CD4-positive, alpha-beta T cell treated with Interleukin-2 at 100 ng/mL for 4 hours (primary cell): ENCODE results near the gene LARP6.
"Not testable (repeated sequence)": the region's sequence is repeated elsewhere in the genome, so short reads cannot be mapped to it uniquely, and the experiment has no call there.

Source experiments
- DNase-seq: peaks from one replicate; pipeline ENCODE4 v3.0.0-alpha.2; 2020; ENCODE audit warnings: low spot score

LARP6 gene

DNA sequence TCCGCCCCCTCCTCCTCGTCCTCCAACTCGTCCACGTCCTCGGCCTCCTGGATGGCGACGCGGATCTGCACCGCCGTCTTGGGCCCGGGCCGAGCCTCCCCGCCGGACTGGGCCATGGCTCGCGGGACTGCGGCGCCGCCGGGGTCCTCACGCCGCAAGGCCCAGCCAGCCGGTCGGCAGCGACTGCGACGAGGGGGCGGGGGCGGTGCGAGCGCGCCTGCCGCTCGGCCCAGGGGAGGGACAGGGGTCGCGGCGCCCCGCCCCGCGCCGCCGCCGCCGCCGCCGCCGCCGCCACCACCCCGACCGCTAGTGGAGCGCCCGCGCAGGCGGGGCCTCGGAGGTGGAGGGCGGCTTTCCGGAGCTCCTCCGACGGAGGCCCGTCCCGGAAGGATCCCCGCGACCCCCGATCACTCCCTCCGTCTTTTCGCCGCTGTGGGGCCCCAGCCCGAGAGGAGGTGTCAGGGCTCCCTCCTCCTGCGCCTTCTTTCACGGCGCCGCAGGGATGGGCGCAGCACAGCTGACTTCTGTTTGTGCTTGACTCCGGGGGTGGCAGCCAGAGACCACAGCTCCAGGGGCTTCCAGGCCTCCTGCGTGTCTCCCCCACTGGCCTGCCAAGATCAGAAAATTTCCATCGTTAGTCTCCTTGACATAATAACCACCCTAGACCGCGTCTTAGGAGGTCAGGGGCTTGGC, at the start of gene LARP6:
LARP6 (minus strand) TSS at position 185 of the 693 bp plus-strand sequence; CDS start at position 116, 69 bp downstream.
- DNase-seq, result no peak

DNA sequence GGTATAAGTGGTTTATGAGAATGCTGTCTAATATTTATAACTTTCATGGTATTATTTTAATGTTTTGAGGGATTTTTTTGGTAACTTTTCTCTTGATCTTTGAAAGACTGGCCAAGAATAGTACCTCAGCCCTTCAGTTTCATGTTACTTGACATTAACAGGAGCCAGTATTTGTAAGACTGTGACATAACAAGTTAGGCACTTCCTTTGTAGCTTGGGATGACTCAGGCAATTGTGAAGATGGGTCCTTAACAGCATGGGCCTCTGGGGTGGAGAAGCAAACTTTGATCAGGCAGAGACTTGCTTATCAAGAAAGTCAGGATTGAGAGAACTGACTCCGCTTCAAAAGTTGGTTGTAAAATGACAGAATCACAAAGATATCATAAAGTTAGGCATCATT, 48.1 kb upstream of the LARP6 start:
- DNase-seq, result no peak

GRCh38 chr15:70892912-70893560, 39.1 kb upstream of the LARP6 start:
- no peak for DNase-seq

- peak; percentile 20 for DNase-seq
Measured at GRCh38 chr15:70892002-70892911, 38.3 kb upstream of the LARP6 start, which contains the start of the genes LRRC49 and THAP10. LRRC49 (plus strand) TSS chr15:70892826; CDS start chr15:70892895, 69 bp downstream. THAP10 (minus strand) TSS chr15:70892433; CDS start chr15:70892272, 161 bp downstream.

GRCh38 chr15:70882361-70882760, 28.4 kb upstream of the LARP6 start:
- DNase-seq, result no peak

- DNase-seq, result no peak
Measured at GRCh38 chr15:70880781-70881180, 26.8 kb upstream of the LARP6 start.

DNA sequence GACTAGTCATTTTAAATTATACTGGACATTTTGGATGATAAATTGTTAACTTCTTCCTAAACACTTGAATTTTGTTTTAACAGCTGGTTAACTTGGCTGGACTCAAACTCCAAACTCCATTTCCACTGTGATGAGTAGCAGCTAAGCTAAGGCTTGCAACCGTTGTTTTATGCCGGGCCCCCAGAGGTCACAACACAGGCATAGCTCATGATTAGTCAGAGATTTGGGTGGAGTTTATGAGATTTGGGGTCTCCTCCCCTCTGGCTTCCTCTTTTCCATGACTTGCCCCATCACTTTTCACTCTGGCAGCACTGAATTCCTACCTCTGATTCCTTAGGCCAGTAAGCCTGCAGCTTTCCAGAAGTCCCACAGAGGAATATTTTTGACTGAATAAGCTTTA, 25.4 kb upstream of the LARP6 start:
- DNase-seq, result no peak

GRCh38 chr15:70876683-70877082, 22.7 kb upstream of the LARP6 start:
- DNase-seq, result no peak

DNA sequence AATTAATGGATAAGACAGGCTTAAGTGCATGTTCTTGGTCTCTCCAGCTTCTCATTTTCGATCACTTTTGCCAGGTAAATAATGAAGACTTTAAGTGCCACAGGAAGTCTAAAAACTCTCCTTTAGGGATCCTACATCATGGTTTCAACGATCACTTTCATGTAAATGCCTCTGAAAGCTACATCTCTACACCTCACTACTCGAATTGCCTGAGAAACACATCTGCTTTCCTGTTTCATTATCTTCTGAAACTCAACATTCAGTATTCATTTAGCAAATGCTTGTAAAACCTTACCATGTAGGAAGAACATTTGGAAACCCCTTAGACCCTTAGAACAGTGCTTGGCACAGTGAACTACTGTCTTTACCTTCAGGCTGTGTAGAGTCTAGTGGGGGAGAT, 22.1 kb upstream of the LARP6 start:
- no peak for DNase-seq

DNA sequence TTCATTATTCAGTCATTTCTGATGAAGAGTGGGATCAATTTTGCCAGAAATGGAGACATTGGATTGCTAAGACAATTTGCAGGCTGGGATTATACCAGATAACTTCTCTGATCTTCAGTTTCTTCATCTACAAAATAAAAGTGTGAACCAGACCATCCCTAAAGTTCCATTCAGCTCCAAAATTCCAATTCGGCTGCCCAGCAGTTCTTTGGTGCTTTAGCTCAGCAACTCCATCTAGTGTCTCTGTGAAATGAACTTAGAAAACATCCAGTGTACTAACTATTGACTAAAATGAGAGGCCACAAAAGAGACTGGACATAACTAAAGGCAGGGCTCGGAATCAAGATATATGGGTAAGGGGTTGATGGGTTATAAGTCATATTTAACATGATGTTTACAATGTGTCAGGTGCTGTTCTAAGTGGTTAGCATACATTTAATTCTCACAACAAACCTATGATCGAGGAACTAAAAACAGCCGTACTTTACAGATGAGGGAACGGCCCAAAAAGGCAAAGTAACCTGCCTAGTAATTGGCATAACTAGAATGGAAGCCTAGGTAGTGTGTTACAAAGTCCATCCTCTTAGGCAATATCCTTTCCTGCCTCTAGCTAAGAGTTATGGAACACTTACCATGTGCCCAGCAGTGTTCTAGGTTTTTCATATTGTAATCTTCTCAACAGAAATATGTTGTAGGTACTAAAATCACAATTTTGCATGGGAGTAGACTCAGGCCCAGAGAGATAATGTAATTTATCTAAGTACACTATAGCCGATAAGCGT, 21.2 kb upstream of the LARP6 start:
- no peak for DNase-seq

DNA sequence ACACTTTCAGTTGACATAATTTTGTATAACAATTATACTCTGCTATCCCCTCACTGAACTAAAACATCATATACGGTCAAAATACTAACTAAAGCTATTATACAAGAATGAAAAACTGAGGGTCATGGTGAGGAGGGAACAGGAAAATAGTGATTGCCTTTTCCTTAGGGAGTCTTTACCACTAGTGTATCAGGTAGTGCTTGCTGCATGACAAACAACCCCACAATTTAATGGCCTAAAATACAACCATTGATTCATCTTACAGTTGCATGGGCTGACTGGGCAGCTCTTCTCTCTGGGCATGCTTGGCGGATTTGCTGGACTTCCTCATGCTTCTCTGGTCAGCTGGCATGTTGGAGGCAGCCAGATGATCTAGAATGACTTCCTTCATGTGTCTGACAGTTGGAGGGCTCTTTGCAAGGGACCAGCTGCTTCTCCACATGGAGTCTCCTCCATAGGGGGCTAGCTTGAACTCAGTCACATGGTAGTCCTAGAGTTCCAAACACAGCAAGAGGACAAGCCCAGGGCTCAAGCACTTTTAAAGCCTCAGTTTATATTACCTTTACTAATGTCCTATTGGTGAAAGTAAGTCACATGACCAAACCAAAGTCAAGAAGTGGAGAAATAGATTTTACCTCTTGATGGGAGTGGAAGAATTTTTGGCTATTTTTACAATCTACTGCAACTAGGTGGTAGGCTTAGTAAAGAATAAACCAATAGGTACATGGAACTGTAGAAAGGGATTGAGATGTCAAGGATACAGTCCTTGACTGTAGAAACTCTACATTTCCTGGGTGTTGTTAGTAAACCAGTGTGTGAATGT, 19.5 kb upstream of the LARP6 start:
- no peak for DNase-seq

GRCh38 chr15:70871490-70871889, 17.5 kb upstream of the LARP6 start:
- not testable (repeated sequence) for DNase-seq

DNA sequence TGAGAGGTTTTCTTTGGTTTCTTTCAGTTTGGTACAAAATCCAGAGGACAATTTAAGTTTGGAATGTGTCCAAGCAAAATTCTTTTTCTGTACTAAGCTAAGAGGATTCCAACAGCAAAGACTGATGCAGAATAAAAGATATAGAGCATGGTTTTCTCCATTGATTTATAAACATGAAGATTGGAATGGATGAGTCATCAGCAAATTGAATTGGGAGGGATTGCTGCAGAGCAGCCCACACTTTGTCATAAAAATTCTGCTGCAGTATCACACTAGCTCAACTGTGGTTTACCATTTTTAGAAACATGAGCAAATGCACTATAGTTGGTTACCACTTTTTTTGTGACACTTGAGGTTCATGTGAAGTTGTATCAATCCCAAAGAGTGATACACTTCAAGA, 16.1 kb upstream of the LARP6 start:
- no peak for DNase-seq

DNA sequence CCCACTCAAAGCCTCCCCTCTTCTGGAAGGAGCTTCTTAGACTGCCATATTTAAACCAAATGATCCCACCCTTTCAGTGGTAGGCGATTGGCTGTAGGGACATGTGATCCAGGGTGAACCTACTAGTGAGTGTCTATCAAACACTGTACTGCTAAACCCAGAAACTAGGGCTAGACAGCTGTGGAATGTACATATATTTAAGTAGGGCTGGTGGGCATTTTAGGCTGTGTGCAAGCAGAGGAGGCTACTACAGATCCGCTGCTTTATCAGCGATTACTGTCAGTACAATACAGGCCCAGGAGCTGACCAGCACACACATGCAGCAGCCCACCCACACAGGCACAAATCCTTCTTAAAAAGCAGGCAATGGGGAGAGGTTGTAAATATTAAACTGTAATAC, 15.4 kb upstream of the LARP6 start:
- no peak for DNase-seq

DNA sequence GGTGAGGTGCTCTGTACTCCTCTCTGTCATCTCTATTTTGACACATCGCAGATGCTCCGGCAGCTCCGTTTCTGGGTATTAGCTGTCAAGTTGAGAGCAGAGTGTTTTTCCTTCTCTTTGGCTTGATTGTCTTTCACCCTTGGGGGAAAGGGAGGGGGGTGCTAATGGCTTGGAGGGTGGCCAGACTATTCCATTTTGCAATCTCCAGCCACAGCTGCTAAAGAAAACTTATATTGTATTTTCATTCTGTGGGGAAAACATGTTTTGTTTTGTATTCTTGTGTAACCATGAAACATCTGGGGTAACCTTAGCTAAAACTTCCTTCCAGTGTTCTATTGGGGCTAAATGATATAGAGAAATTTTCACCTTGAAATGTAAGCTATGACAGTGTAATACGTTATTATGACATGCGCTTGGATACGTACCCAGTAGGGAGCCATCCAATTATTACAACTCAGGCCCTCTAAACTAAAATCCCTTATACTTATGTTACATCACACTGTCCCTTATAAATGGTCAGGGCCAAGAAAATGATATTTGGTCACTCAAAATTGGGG, 14.0 kb upstream of the LARP6 start:
- no peak for DNase-seq

GRCh38 chr15:70866982-70867641, 13.2 kb upstream of the LARP6 start:
- DNase-seq, result no peak

GRCh38 chr15:70863450-70864218, 9.7 kb upstream of the LARP6 start:
- DNase-seq, result no peak

GRCh38 chr15:70859998-70860397, 6.0 kb upstream of the LARP6 start:
- DNase-seq, result no peak

DNA sequence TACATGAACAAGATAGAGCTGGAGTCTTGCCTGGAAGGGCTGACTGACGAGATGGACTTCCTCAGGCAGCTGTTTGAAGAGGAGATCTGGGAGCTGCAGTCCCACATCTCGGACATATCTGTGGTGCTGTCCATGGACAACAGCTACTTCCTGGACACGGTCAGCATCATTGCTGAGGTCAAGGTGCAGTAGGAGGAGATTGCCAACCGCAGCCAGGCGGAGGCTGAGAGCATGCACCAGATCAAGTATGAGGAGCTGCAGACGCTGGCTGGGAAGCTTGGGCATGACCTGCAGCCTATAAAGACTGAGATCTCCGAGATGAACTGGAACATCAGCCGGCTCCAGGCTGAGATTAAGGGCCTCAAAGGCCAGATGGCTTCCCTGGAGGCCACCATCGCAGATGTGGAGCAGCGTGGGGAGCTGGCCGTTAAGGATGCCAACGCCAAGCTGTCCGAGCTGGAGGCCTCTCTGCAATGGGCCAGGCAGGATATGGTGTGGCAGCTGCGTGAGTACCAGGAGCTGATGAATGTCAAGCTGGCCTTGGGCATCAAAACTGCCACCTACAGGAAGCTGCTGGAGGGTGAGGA, 5.5 kb upstream of the LARP6 start:
- no peak for DNase-seq
